Ramos (cell line): ENCODE data around the gene CCNF.

Experiments used
- in situ Hi-C: fragments of 300-500 bp; cut with MboI; formaldehyde crosslinking; loops from one replicate; pipeline ENCODE4 v1.14.3; 2022; ENCODE audit warnings: low sequenced_read_pairs; ENCODE audit not compliant: unreplicated experiment

Gene CCNF

GRCh38 chr16:2499454-2499853 lies 70.2 kb downstream of the CCNF start:
- in situ Hi-C loops, result no loop called here

GRCh38 chr16:2499890-2500429 lies 70.7 kb downstream of the CCNF start:
- in situ Hi-C loops, result loop anchor here (25.0 kb wide), 1 partner anchor 488 kb away; the partner anchor contains the start of genes NPW and ZNF598

GRCh38 chr16:2500430-2500917 lies 71.2 kb downstream of the CCNF start:
- in situ Hi-C loops, result loop anchor here (25.0 kb wide), 1 partner anchor 488 kb away; the partner anchor contains the start of genes NPW and ZNF598

- in situ Hi-C loops, result loop anchor here (25.0 kb wide), 1 partner anchor 489 kb away; the partner anchor contains the start of genes NPW and ZNF598
These were observed 71.9 kb downstream of the CCNF start for GRCh38 chr16:2500918-2501750.

GRCh38 chr16:2501946-2502895 lies 73.0 kb downstream of the CCNF start:
- in situ Hi-C loops, result loop anchor here (25.0 kb wide), 1 partner anchor 490 kb away; the partner anchor contains the start of genes NPW and ZNF598

GRCh38 chr16:2505695-2506094 lies 76.4 kb downstream of the CCNF start:
- in situ Hi-C loops, result loop anchor here (25.0 kb wide), 1 partner anchor 493 kb away; the partner anchor contains the start of genes NPW and ZNF598

GRCh38 chr16:2507052-2507659 lies 77.9 kb downstream of the CCNF start:
- in situ Hi-C loops, result loop anchor here (25.0 kb wide), 1 partner anchor 495 kb away; the partner anchor contains the start of genes NPW and ZNF598

- in situ Hi-C loops, result loop anchor here (25.0 kb wide), 1 partner anchor 495 kb away; the partner anchor contains the start of genes NPW and ZNF598
These were observed 78.4 kb downstream of the CCNF start for GRCh38 chr16:2507665-2508064.
